DMS53 treated with DMSO at 0.1 percent for 48 hours (cell line): ENCODE data around the gene INVS.
"Not testable (repeated sequence)": the region's sequence is repeated elsewhere in the genome, so short reads cannot be mapped to it uniquely, and the experiment has no call there.

Experiments
- DNase-seq: peaks from one replicate; lab custom pipeline; 2025; ENCODE audit not compliant: unreplicated experiment; lab: John Stamatoyannopoulos, UW

The INVS gene

DNA sequence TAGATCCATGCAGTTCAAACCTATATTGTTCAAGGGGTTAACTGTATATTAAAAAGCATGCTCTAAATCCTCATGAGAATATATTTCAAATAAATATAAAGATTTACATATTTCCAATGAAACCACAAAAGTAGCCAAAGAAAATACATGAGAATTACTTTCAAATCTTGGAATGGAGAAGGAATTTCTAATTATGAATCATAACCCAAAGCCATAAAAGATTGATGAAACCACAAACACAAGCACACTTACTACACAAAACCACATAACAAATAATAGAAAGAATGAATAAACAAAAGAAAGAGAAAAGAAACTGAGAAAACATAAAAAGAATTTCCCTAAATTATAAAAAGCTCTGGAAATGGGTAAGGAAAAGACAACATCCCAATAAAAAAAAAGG, 16.3 kb upstream of the INVS start:
- no peak for DNase-seq

DNA sequence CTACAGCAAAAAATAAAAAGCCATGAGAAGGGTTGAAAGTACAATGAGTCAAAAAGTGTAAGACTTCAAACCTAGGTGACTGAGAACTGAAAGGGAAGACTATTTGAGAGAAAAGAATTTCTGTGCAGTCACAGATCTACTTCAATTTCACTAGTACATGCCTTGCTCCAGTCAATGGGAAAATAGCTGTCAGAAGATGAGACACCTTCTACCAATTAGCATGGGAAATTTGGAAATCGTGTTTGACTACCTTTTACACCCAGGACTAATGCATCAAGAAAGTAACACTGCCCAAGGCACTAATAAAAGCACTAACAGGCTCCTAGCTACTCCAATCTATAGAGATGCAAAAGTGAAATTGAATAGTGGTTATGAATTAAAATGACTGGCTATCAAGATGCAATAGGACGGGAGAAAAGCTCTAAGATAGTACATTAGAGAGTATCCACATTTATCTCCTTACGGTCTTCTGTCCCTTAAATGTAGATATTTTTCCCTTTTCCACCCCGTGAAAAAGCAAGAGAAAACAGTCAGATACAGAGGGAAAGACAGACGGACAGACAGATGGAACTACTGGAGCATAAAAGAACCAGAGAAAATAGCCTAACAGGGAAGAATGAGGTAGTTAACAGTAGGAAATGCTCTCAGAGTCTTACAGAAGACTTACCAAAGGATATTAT, 15.5 kb upstream of the INVS start:
- DNase-seq = no peak

DNA sequence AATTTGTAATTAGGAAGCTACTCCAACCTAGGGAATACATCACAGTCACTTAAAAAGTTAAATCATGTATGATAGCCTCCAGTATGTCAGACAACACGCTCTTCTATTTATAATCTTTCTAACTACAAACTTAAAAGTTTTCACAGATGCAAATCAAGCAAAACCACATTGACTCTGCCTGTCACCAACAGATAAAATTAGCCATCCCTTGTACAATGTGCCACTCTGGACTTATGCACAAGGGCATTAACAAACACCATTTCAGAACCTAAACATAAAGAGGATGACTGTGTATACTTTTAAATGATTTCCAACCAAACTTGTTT, 15.0 kb upstream of the INVS start:
- DNase-seq = no peak

DNA sequence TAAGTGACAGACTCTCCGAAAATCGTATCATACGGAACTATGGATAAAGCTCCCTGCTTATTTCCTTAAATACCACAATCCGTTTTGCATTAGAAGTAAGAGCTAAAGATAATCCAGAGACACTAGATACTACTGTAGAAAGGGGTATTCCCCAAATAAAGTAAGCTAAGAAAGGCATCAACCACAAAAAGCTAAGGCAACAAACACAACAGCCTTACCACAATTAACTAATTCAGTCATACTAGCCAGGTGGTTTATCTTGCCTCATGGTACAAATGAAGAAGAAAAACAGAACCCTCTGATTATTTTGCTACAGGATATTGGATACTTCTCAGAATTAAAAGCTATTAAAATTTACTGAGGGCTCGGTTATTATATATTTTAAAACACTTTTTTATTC, 14.3 kb upstream of the INVS start:
- DNase-seq = no peak

DNA sequence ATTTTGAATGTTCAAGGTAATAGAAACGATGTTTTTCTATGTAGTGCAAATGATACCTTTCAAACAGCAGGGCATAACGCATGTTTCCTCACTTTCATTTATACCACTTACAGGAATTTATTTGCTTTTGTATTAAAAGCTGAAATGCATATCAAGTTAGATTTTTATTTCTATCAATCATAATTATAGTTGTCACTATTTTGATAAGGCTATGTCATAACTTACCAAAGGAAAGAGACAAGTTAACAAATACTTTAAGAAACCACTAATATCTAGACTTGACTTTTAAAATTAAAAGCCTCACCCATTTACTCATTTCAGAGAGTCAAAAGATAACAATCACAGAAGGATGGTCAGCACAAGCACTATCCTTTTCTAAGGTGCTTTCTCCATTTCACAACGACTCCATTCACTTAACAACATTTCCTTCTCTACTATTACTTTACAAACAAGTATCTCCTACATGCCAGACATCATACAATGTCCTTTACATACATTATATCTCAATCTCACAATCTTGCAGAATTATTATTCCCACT, 12.9 kb upstream of the INVS start:
- DNase-seq = no peak

DNA sequence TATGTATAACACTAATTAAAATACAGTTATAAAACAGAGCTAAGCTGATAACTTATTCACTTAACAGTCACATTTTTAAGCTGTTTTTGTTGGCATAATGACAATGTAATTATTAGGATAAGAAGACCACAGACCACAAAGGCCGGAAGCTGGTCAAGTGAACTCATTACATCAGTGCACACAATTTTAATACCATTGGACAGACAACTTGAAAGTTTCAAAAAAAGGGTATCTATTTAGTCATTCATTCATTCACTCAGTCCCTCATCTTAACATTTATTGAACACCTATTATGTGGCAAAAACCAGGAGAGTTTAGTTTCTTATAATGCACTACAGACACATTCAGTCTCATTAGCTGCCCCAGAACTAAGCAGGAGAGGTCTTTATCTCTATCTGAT, 11.8 kb upstream of the INVS start:
- no peak for DNase-seq

DNA sequence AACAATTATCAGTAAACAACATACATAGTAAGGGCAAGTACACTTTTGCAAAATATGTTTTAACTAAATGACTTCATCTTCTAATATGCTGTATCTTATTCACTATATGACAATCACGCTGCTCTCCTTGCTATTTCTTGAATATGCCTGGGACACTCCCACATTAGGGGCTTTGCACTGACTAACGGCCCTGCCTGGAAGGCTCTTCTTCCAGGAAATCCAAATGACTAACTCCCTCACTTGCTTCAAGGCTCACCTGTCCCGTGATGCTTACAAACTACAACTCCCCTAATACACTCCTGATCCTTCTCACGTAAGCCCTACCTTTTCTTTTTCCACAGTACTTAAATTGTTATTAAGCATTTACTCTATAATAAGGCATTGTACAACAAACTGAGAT, 10.8 kb upstream of the INVS start:
- no peak for DNase-seq

DNA sequence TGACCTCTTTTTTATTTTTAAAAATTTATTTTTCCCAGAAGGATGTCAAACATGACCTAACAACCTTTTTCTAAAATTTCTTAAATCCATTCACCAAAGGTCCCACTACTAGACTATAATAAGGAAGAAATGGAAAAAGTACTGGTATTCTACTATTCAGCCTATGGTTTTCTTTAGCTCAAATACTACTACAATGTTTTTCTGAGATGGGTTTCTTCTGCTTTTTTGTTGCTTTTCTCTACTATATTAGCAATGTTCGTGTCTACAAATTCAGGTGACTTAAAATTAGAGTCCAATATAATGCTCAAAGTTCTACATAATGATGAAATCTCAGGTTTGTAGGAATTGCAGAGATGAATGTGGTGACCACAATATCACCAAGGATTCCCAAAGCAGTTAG, 8.2 kb upstream of the INVS start:
- DNase-seq = no peak

DNA sequence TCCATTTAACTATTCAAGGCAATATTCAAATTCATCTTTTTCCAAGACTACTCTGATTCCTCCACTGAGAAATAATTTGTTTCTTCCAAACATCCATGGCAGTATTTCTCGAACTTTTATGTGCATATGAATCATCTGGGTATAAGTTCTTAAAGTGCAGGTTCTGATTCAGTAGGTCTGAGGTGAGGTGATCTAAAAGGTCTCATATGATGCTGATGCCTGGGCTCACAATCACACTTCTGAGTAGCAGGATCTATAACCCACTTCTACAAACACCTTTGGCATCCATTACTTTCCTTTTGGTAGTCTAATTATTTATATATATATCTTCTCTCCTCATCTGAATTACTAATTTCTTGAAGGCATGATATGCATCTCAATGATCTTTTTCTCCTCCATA, 7.4 kb upstream of the INVS start:
- DNase-seq = no peak

DNA sequence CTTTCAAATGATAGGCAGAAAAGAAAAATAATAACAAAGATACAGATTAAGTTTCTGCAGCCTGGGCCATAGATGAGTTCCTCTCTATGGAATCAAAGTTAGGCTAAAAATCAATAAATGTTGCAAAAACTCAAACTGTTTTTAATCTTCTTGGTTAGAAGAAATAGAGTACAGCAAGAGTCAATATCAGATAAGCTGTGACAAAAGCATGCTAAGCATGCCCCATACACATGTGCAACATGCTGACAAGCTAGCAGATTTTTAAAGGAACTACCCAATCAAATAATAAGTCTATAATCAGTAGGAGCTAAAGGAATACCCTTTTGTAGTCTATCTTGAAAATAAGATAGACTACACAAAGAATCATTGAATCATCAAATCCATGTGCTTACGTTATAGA, 7.0 kb upstream of the INVS start:
- no peak for DNase-seq

DNA sequence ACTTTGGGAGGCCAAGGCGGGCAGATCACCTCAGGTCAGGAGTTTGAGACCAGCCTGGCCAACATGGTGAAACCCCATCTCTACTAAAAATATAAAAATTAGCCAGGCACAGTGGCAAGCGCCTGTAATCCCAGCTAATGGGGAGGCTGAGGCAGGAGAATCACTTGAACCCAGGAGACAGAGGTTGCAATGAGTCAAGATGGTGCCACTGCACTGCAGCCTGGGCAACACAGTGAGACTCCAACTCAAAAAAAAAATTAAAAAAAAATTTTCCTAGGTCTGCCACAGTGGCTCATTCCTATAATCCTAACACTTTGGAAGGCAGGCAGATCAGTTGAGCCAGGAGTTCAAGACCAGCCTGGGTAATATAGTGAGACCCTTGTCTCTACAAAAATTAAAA, 4.6 kb upstream of the INVS start:
- not testable (repeated sequence) for DNase-seq

DNA sequence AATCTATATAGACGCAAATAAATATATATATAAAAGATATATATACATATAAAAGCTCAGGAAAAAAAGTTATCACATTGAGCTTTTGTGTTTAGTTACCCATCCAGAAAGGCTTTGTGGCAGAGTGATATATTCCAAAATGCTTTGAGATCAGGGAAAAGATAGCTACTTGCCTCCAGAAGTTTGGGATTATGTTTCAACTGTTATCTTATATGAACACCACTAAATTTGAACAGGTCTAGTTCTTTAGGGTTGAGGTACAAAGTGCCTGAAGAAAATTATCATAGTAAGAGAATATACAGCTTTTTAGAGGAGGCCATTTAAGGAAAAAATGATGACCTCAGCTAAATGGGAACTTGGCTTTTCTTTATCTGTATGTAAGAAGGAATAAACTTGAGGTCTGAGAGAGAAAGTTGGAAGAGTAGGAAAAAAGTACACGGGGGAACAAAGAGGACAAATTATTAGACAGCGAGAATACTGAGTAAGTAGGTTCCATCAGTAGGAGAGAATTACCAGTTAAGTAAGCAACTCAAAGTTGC, 2.6 kb upstream of the INVS start:
- no peak for DNase-seq

DNA sequence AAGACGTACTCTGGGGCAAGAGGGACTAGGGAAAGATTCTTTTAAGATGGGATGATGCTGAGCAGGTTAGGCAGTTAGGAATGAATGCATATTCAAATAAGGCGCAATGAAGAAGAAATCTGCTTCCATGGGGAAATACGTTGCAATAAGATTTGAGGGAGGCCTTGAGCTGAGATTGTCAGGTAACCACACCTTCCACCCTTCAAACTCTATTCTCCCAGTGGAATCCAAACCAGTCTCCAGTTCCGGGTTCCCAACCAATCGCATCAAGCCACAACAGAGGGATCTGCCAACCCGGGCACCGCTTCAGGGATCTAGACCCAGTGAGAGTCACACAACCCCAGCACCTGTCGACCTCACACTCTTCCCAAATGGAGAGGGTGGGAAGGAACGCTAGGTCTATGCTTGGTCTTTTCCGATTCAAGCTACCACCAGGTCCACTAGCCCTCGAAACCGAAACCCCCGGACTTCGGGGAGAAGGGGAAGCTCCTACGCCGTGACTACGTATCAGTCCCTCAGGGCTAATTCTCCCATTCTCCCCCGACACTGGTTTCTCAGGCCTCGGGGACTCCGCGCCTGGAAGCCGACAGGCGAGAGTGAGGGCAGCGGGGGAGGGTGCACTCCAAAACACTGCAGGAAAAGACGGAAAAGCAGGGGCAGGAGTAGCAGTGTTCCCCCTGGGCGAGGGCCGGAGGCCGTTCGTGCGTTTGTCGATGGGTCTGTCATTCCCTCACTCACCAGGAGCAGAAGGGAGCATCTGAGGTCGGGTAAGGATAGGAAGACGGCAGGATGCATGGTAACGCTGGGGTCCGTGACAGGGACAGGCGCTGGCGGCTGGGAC, 777 bp upstream of the INVS start:
- DNase-seq = peak; percentile 45

DNA sequence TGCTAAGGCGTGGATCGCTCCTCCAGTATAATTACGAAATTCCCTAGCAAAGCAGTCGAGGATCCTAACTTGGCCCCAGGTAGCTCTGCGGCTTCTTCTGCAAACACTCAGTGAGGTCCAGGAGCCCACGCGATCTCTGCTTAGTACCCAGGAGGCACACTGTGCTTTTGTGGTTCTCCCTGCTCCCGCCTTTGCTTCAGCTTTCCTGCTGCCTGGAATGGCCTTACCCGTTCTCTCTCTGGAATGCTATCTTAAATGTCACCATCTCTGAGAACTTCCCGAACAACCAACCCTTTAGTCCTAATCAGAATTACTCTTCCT, 639 bp downstream of the INVS start:
- DNase-seq = no peak

DNA sequence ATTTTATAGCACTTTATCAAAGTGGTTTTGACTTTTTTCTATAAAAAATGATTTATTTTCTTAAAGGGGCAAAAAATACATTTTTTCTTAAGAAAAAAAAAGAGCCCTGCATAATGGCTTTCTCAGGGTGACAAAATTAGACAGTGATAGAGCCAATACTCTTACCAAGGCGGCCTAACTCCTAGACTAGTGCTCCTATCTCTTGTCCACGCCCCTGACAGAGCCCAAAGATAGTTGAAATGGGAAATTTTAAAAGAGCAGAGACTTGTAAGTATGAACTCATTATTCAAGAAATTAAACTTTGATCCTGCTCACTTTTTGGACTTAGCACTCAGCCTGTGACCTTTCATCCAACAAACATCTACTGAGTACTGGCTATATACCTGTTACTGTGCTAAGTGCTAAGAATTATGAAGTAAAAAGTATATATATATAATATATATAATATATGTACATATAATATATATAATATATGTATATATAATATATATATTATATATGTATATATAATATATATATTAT, 1.2 kb downstream of the INVS start:
- DNase-seq = no peak

DNA sequence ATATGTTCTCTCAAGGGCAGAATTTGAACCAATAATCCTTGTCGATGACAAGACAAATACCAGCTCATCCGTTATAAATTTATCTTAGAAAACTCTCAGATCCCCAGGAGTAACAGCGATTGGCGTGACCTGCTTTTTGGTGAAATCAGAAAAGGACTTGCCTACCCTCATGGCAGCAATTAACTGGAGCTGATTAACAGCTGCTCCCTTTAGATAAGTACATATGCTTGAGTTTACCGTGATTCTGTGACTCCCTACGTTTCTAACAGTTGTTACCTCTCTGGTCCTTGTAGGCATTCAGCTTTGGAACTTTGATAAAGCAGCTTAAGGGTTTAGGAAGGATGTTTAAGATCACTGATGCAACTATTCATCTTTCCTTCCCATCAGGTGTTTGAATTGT, 2.6 kb downstream of the INVS start:
- no peak for DNase-seq

DNA sequence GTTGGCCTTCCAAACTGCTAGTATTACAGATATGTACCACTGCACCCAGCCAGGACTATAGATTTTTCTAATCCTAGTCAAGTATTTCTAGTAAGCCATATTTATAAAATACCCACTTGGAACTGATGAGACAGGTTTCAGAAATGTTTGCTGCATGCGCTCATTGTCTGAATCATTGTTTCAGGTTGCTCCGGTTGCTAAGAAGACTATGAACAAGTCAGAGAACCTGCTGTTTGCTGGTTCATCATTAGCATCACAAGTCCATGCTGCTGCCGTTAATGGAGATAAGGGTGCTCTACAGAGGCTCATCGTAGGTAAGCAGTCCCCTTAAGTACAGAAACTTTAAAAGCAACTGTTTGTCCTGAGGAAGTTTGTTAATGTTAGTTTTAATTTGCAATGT, 5.3 kb downstream of the INVS start:
- no peak for DNase-seq

DNA sequence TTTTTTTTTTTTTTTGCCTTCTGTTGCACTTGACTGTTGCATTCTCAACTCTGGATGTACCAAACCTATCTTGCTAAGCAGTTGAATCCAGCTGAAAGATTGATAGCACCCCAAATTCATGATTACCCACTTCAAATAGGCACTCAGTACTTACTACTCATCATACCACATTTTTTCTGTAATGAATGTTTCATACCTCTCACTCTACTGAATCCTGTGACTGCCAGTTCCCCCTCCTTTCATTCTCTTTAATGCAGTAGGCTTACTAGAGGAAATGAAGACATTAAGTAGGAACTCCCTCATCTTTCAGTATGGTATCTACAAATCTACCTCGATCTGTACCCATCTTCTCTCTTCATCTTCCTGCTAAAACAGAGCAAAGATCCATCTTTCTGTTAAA, 6.8 kb downstream of the INVS start:
- DNase-seq = no peak

DNA sequence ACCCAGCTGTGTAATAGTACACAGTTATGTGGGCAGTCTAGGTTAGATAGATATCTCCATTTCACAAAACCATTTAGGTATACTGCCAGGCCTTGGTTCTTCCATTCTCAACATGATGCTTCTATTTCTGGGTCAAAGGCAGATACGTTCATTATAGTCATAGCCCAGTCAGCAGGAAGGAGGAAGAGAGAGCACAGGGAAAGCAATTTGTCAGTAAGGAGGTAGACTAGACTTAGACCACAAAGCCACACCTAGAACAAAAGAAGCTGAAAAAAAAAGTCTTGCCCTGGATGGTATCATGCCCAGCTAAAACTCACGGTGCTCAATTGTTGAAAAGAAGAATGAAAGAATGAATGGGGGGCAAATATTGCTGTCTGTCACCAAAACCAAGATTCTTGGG, 7.6 kb downstream of the INVS start:
- DNase-seq = no peak

DNA sequence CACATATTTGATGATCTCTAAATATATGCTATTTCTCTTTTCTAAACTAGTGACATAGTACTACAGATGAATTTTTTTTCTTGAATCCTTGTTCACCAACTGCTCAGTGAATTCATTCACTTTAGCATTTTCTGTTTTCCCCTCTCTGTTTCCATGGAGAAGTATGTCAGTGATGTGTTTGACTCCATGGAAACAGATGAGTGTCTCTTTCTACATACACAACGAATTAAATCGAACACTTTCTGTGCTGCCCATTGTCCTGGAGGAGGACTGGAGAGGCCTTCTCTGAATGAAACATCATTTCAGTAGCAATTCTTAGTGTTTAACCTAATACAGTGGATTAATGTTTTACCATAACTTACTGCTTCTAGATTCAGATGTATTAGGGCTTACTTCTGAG, 9.5 kb downstream of the INVS start:
- no peak for DNase-seq

DNA sequence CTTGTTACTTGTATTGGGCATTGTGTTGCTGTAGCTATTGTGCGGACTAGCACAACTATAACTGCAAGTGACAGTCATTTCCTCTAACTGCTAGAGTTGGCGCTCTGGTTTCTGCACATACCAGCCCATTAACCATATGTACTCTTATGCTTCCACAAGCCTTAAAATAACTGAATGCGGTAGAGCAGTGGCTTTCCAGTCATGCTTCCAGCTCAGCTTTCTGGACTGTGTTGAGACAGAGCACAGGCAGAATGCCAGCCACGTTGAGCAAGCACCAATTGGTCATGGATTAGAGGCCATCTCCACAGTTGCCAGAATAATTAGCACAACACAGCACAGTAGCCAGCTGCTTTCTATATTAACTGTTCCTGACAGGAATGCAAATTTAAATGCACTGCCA, 12.2 kb downstream of the INVS start:
- DNase-seq = no peak

DNA sequence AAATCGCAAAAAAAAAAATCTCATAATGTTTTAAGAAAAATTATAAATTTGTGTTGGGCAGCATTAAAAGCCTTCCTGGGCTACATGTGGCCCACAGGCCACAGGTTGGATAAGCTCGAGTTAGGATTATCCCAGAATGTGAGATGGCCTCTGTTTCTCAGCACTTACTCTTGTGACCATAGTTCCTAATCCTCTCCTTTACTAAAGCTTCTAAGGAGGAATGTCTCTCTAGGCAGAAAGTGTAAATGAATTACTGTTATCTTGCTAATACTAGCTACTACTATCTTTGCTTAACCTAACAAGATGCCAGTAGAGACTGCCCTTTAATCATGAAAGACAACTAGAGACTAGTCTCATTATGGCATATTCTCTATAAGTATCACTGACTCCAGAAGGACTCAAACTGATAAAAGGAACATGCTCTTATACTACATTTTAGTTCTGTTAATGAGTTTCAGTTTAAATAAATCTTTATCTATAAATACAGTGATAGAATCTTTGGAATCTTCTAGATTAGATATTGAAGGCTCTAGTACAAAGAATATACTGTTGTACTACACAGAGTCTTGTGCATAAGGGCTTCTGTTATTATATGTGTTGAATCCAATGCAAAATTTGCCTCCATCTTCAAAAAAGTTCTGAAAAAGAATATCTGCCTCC, 13.8 kb downstream of the INVS start:
- DNase-seq = no peak
